ENCODE data around the gene MR1.

DNA sequence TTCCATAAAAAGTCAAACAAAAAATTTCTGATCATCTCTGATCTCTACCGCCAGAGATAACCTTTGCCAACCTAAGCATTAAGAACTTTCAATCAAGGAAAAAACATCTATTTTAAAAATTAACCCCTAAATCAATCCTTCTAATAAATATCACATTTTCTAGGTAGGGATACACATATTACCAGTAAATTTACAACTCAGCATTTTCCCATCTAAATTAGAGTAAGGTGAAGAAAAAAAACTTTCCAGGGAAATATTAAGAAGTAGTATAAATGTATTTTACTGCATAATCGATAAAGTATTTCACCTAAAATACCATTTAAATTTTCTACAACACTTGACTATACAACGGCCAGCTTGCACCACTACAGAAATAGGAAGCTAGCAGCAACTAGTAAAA is 12.6 kb upstream of the MR1 start:
- TF ChIP-seq, protein P1, sequence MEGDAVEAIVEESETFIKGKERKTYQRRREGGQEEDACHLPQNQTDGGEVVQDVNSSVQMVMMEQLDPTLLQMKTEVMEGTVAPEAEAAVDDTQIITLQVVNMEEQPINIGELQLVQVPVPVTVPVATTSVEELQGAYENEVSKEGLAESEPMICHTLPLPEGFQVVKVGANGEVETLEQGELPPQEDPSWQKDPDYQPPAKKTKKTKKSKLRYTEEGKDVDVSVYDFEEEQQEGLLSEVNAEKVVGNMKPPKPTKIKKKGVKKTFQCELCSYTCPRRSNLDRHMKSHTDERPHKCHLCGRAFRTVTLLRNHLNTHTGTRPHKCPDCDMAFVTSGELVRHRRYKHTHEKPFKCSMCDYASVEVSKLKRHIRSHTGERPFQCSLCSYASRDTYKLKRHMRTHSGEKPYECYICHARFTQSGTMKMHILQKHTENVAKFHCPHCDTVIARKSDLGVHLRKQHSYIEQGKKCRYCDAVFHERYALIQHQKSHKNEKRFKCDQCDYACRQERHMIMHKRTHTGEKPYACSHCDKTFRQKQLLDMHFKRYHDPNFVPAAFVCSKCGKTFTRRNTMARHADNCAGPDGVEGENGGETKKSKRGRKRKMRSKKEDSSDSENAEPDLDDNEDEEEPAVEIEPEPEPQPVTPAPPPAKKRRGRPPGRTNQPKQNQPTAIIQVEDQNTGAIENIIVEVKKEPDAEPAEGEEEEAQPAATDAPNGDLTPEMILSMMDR (IDR thresholded peaks at IDR 0.05), result no peak
- TF ChIP-seq EZH2phosphoT487 (IDR thresholded peaks at IDR 0.05; ENCODE audit: borderline replicate concordance, low read depth) (no peak), IRF3 (IDR thresholded peaks at IDR 0.05; ENCODE audit: low read depth, low read length) (no peak), POLR2AphosphoS5 (IDR thresholded peaks at IDR 0.05; ENCODE audit: low read depth, low read length) (no peak), RXRA (IDR thresholded peaks at IDR 0.05; ENCODE audit: borderline replicate concordance, low read depth) (no peak), RCOR1 (IDR thresholded peaks at IDR 0.05; ENCODE audit: low read length) (no peak), RAD21 (IDR thresholded peaks at IDR 0.05; ENCODE audit: low read length) (no peak), JUND (IDR thresholded peaks at IDR 0.05) (no peak), EP300 (IDR thresholded peaks at IDR 0.05; ENCODE audit: borderline replicate concordance in 1 of 2, low read depth in 1 of 2, low read length in 1 of 2) (no peak)
- TF ChIP-seq, protein P2, sequence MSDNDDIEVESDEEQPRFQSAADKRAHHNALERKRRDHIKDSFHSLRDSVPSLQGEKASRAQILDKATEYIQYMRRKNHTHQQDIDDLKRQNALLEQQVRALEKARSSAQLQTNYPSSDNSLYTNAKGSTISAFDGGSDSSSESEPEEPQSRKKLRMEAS (IDR thresholded peaks at IDR 0.05; ENCODE audit: low read depth), result no peak
- TF ChIP-seq, protein P3, sequence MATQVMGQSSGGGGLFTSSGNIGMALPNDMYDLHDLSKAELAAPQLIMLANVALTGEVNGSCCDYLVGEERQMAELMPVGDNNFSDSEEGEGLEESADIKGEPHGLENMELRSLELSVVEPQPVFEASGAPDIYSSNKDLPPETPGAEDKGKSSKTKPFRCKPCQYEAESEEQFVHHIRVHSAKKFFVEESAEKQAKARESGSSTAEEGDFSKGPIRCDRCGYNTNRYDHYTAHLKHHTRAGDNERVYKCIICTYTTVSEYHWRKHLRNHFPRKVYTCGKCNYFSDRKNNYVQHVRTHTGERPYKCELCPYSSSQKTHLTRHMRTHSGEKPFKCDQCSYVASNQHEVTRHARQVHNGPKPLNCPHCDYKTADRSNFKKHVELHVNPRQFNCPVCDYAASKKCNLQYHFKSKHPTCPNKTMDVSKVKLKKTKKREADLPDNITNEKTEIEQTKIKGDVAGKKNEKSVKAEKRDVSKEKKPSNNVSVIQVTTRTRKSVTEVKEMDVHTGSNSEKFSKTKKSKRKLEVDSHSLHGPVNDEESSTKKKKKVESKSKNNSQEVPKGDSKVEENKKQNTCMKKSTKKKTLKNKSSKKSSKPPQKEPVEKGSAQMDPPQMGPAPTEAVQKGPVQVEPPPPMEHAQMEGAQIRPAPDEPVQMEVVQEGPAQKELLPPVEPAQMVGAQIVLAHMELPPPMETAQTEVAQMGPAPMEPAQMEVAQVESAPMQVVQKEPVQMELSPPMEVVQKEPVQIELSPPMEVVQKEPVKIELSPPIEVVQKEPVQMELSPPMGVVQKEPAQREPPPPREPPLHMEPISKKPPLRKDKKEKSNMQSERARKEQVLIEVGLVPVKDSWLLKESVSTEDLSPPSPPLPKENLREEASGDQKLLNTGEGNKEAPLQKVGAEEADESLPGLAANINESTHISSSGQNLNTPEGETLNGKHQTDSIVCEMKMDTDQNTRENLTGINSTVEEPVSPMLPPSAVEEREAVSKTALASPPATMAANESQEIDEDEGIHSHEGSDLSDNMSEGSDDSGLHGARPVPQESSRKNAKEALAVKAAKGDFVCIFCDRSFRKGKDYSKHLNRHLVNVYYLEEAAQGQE (IDR thresholded peaks at IDR 0.05; ENCODE audit: low read depth, low read length), result no peak

Data from SK-N-SH (cell line).